Ishikawa (cell line): ENCODE results near the gene CFAP73.

ENCODE experiments used
- CREB1 ChIP-seq: IDR thresholded peaks from 2 replicates; pipeline ENCODE4 v1.6.1; 2012; ENCODE audit warnings: low read depth
- EGR1 ChIP-seq: IDR thresholded peaks from 2 replicates; pipeline ENCODE4 v1.6.1; 2012
- EP300 ChIP-seq: IDR thresholded peaks from 2 replicates; pipeline ENCODE4 v1.6.1; 2012; ENCODE audit warnings: borderline replicate concordance
- TEAD4 ChIP-seq: IDR thresholded peaks from 2 replicates; pipeline ENCODE4 v1.6.1; 2012
- YY1 ChIP-seq: IDR thresholded peaks from 2 replicates; pipeline ENCODE4 v1.6.1; 2012; ENCODE audit warnings: low read depth
- TF ChIP-seq, protein P1 (sequence below): IDR thresholded peaks from 2 replicates; pipeline ENCODE4 v1.6.1; 2012
- TF ChIP-seq, protein P2 (sequence below): IDR thresholded peaks from 2 replicates; pipeline ENCODE4 v1.6.1; 2012; ENCODE audit warnings: low read depth, mild to moderate bottlenecking
- TF ChIP-seq, protein P3 (sequence below): IDR thresholded peaks from 2 replicates; pipeline ENCODE4 v1.6.1; 2012

DNA sequence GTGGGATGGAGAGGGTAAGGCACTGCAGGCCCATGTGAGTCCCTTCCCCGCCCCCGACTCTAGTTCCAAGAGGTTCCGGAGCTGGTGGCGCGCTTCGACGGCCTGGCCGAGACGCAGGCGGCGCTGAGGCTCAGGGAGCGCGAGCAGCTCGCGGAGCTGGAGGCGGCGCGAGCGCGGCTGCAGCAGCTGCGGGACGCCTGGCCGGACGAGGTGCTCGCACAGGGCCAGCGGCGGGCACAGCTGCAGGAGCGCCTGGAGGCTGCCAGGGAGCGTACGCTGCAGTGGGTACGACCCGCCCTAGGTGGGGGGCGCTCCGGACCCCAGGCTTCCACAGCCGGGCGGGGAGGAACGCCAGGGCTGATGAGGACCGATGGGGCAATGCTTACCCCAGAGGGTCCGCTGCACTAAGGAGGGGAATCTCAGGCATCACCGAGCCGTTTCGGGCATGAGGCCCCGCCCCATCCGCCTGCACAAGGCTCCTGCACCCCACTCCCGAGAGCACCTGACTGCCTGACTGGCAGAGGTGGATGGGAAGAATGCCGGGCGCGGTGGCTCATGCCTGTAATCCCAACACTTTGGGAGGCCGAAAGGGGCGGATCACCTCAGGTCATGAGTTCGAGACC is 4.9 kb downstream of the CFAP73 start:
- TF ChIP-seq EP300 (no peak), EGR1 (no peak), CREB1 (no peak), YY1 (no peak), TEAD4 (no peak)
- TF ChIP-seq, protein P1, sequence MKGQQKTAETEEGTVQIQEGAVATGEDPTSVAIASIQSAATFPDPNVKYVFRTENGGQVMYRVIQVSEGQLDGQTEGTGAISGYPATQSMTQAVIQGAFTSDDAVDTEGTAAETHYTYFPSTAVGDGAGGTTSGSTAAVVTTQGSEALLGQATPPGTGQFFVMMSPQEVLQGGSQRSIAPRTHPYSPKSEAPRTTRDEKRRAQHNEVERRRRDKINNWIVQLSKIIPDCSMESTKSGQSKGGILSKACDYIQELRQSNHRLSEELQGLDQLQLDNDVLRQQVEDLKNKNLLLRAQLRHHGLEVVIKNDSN, result no peak
- TF ChIP-seq, protein P2, sequence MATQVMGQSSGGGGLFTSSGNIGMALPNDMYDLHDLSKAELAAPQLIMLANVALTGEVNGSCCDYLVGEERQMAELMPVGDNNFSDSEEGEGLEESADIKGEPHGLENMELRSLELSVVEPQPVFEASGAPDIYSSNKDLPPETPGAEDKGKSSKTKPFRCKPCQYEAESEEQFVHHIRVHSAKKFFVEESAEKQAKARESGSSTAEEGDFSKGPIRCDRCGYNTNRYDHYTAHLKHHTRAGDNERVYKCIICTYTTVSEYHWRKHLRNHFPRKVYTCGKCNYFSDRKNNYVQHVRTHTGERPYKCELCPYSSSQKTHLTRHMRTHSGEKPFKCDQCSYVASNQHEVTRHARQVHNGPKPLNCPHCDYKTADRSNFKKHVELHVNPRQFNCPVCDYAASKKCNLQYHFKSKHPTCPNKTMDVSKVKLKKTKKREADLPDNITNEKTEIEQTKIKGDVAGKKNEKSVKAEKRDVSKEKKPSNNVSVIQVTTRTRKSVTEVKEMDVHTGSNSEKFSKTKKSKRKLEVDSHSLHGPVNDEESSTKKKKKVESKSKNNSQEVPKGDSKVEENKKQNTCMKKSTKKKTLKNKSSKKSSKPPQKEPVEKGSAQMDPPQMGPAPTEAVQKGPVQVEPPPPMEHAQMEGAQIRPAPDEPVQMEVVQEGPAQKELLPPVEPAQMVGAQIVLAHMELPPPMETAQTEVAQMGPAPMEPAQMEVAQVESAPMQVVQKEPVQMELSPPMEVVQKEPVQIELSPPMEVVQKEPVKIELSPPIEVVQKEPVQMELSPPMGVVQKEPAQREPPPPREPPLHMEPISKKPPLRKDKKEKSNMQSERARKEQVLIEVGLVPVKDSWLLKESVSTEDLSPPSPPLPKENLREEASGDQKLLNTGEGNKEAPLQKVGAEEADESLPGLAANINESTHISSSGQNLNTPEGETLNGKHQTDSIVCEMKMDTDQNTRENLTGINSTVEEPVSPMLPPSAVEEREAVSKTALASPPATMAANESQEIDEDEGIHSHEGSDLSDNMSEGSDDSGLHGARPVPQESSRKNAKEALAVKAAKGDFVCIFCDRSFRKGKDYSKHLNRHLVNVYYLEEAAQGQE, result no peak
- TF ChIP-seq, protein P3, sequence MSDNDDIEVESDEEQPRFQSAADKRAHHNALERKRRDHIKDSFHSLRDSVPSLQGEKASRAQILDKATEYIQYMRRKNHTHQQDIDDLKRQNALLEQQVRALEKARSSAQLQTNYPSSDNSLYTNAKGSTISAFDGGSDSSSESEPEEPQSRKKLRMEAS, result no peak
